Spleen (tissue), 7 donors: ENCODE results near the gene FBXL16.

Source experiments
- POLR2A ChIP-seq, 3 donors: fragments of 450-650 bp; IDR thresholded peaks; one replicate each; pipeline ENCODE4 v1.5.1; 2017; ENCODE audit warnings: antibody characterized with exemption in 3 of 3, mild to moderate bottlenecking in 1 of 3
- POLR2AphosphoS5 ChIP-seq, 3 donors: sonication (generic); formaldehyde crosslinking; IDR thresholded peaks; one replicate each; pipeline ENCODE4 v1.5.1; 2017; ENCODE audit warnings: antibody characterized with exemption in 3 of 3
- TF ChIP-seq, protein P1 (sequence below), 11 experiments: fragments of 200-600 bp in 7 of 11; fragments of 450-650 bp in 4 of 11; sonication (generic) in 4 of 11; IDR thresholded peaks in 8 of 11; conservative IDR thresholded peaks in 3 of 11; 1 replicate in 7 of 11; 2 replicates in 4 of 11; pipeline versions ENCODE4 v1.4.0 to v1.8.0; 2016 to 2021; ENCODE audit warnings: antibody characterized with exemption in 11 of 11, inconsistent platforms in 4 of 11, mild to moderate bottlenecking in 1 of 11
- donor health status: DM: no; HTN: no; CAD: no; lungs with moderate emphysema.
- donor health status: DM: no; HTN: no; CAD: no.
- donor health status: DM: no; HTN: no; CAD: no.

DNA sequence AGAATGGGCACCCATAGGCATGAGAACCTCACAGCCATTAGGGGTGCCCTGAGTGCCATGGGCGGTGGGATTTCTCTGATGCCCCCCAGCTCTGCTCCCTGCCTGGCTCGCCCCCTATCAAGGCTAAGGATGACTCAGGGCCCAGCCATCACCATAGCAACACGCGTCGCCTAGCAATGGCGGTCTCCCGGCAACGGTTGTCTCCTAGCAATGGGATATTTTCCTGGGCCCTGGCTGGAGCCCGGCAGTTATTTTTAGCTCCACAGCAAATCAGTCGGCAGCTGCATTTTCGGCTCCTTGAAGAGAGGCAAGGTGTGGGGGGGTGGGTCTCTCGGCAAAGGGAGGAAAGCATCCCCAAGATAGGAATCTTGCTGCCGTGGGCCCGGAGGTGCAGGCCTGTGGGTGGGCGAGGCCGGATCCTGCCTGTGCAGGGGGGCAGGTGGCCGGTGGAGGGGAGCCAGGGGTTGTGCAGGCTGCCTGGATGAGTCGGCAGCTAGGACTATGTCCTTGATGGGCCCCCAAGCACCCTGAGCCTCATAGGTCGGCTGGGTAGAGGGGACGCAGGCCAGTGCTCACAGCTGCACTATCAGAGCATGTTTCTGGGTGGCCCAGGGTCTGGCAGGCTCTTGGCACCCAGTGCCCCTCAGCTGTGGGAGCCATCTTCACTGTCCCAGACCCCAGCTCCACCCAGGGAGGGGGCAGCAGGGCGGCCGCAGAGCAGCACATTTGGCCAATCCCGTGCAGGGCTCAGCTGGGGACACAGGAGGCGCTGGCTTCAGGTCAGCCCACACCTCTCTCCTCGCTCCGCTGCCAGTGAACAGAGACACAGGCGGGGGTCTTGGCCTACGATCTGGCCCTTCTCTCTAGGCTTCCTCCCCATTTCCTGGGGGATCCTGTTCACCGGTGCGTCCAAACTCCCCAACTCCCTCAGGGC lies 4.2 kb upstream of the FBXL16 start:
- TF ChIP-seq, protein P1, sequence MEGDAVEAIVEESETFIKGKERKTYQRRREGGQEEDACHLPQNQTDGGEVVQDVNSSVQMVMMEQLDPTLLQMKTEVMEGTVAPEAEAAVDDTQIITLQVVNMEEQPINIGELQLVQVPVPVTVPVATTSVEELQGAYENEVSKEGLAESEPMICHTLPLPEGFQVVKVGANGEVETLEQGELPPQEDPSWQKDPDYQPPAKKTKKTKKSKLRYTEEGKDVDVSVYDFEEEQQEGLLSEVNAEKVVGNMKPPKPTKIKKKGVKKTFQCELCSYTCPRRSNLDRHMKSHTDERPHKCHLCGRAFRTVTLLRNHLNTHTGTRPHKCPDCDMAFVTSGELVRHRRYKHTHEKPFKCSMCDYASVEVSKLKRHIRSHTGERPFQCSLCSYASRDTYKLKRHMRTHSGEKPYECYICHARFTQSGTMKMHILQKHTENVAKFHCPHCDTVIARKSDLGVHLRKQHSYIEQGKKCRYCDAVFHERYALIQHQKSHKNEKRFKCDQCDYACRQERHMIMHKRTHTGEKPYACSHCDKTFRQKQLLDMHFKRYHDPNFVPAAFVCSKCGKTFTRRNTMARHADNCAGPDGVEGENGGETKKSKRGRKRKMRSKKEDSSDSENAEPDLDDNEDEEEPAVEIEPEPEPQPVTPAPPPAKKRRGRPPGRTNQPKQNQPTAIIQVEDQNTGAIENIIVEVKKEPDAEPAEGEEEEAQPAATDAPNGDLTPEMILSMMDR (IDR thresholded peaks at IDR 0.05 in 8 of 11, conservative IDR thresholded peaks at IDR 0.05 in 3 of 11), result no peak
- no peak for TF ChIP-seq POLR2AphosphoS5 (IDR thresholded peaks at IDR 0.05)
- TF ChIP-seq POLR2A (IDR thresholded peaks at IDR 0.05), result no peak
